ENCODE data around the gene OR1L6.

GRCh38 chr9:122779181-122779580 lies 37.1 kb downstream of the OR1L6 start:
- no peak for TF ChIP-seq CTCF (IDR thresholded peaks at IDR 0.05)
- no peak for TF ChIP-seq EP300 (IDR thresholded peaks at IDR 0.05)
- TF ChIP-seq POLR2A (IDR thresholded peaks at IDR 0.05), result no peak

Measured in stomach (tissue), 4 donors.